NT2/D1 (cell line): ENCODE measurements around the gene TMED8.

Source experiments
- DNase-seq: peaks from one replicate; pipeline ENCODE4 v3.0.0-alpha.2; 2011; ENCODE audit warnings: low read depth, low spot score
- H3K27me3 ChIP-seq: 2 replicates; pipeline ENCODE4 v1.6.0; 2011; ENCODE audit warnings: mild to moderate bottlenecking; ENCODE audit not compliant: insufficient read length, insufficient read depth
- H3K36me3 ChIP-seq: 2 replicates; pipeline ENCODE4 v1.6.1; 2011; ENCODE audit warnings: mild to moderate bottlenecking, low read length, mixed read lengths; ENCODE audit not compliant: insufficient read depth, insufficient read length
- H3K4me1 ChIP-seq: 2 replicates; pipeline ENCODE4 v1.5.1; 2011; ENCODE audit not compliant: insufficient read depth, insufficient read length
- H3K4me3 ChIP-seq: 2 replicates; pipeline ENCODE4 v1.5.1; 2011; ENCODE audit warnings: low read depth; ENCODE audit not compliant: insufficient read length
- H3K9ac ChIP-seq: 2 replicates; pipeline ENCODE4 v1.6.0; 2011; ENCODE audit warnings: low read depth; ENCODE audit not compliant: insufficient read length
- H3K9me3 ChIP-seq: 2 replicates; pipeline ENCODE4 v1.5.1; 2011; ENCODE audit warnings: mild to moderate bottlenecking, low read length; ENCODE audit not compliant: insufficient read depth
- SUZ12 ChIP-seq: IDR thresholded peaks from 2 replicates; pipeline ENCODE4 v1.6.1; 2011; ENCODE audit not compliant: insufficient read length, insufficient read depth; ENCODE audit errors: extremely low read depth
- YY1 ChIP-seq: IDR thresholded peaks from 2 replicates; pipeline ENCODE4 v1.6.1; 2011; ENCODE audit not compliant: insufficient read length, insufficient read depth
- ZNF274 ChIP-seq: IDR thresholded peaks from 2 replicates; pipeline ENCODE4 v1.6.1; 2011; ENCODE audit warnings: mild to moderate bottlenecking, low read depth, low read length

TMED8 gene

DNA sequence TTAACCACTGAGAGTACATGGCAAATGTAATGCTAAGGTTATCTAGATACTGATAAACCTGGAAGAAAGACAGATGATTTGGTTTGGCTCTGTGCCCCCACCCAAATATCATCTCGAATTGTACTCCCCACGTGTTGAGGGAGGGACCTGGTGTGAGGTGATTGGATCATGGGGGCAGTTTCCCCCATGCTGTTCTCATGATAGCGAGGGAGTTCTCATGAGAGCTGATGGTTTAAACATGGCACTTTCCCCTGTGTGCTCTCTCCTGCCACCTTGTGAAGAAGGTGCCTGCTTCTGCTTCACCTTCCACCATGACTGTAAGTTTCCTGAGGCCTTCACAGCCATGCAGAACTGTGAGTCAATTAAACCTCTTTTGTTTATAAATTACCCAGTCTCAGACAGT is 32.2 kb upstream of the TMED8 start:
- DNase-seq: no peak
- H3K4me3 ChIP-seq: no peak overlapping the region
- no peaks in the 10 kb centered on the region for H3K9me3 ChIP-seq
- TF ChIP-seq ZNF274: no peak
- no peak for TF ChIP-seq SUZ12
- TF ChIP-seq YY1: no peak
- H3K36me3 ChIP-seq: no peaks in the 10 kb centered on the region
- no peak overlapping the region for H3K9ac ChIP-seq
- no peaks in the 10 kb centered on the region for H3K4me1 ChIP-seq
- no peaks in the 10 kb centered on the region for H3K27me3 ChIP-seq

GRCh38 chr14:77407158-77407557 is 30.3 kb upstream of the TMED8 start:
- Histone ChIP-seq H3K4me3 (no peak overlapping the region), H3K9ac (no peak overlapping the region), H3K4me1 (no peaks in the 10 kb centered on the region), H3K36me3 (no peaks in the 10 kb centered on the region), H3K9me3 (no peaks in the 10 kb centered on the region), H3K27me3 (no peaks in the 10 kb centered on the region)
- DNase-seq: no peak
- TF ChIP-seq ZNF274 (no peak), SUZ12 (no peak), YY1 (no peak)

- Histone ChIP-seq H3K9ac (no peak overlapping the region), H3K27me3 (no peaks in the 10 kb centered on the region), H3K4me3 (no peak overlapping the region), H3K4me1 (no peaks in the 10 kb centered on the region), H3K9me3 (no peaks in the 10 kb centered on the region), H3K36me3 (no peaks in the 10 kb centered on the region)
- TF ChIP-seq ZNF274: no peak
- no peak for TF ChIP-seq SUZ12
- no peak for TF ChIP-seq YY1
- no peak for DNase-seq
Measured at GRCh38 chr14:77406718-77407117, 29.8 kb upstream of the TMED8 start.

GRCh38 chr14:77406086-77406485 is 29.2 kb upstream of the TMED8 start:
- no peaks in the 10 kb centered on the region for H3K4me1 ChIP-seq
- H3K9ac ChIP-seq: no peak overlapping the region
- no peaks in the 10 kb centered on the region for H3K9me3 ChIP-seq
- H3K27me3 ChIP-seq: no peaks in the 10 kb centered on the region
- no peaks in the 10 kb centered on the region for H3K36me3 ChIP-seq
- no peak overlapping the region for H3K4me3 ChIP-seq
- no peak for DNase-seq
- TF ChIP-seq ZNF274 (no peak), SUZ12 (no peak), YY1 (no peak)

DNA sequence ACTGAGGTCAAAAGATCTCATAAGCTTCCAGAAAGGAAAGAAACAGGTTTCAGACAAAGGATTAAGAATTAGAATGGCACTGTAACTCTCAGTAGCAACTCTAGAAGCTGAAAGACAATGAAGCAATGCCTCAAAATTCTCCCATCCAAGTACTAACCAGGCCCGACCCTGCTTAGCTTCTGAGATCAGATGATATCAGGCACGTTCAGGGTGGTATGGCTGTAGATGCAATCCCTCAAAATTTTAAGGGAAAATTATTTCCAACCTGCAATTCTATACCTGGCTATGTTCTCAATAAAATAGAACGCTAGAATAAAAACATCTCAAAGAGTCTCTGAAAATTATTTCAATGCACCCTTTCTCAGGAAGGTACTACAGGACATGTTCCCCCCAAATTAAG is 26.9 kb upstream of the TMED8 start:
- Histone ChIP-seq H3K36me3 (no peaks in the 10 kb centered on the region), H3K4me3 (no peak overlapping the region), H3K4me1 (no peaks in the 10 kb centered on the region), H3K27me3 (no peaks in the 10 kb centered on the region), H3K9ac (no peak overlapping the region), H3K9me3 (no peaks in the 10 kb centered on the region)
- TF ChIP-seq SUZ12 (no peak), YY1 (no peak), ZNF274 (no peak)
- DNase-seq: no peak

DNA sequence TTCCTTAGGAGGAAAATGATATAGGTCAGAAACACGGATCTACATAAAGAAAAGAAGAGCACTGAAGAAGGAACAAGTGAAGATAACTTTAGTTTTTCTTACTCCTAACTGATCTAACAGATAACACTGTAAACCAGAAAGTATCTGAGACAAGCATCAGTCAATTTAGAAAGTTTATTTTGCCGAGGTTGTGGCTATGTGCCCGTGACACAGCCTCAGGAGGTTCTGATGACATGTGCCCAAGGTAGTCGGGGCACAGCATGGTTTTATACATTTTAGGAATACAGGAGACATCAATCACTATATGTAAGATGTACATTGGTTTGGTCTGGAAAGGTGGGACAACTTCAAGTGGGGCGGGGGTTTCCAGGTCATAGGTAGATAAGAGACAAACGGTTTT is 23.3 kb upstream of the TMED8 start:
- H3K4me1 ChIP-seq: no peaks in the 10 kb centered on the region
- no peaks in the 10 kb centered on the region for H3K9me3 ChIP-seq
- H3K27me3 ChIP-seq: no peaks in the 10 kb centered on the region
- no peak for DNase-seq
- no peak overlapping the region for H3K9ac ChIP-seq
- no peak overlapping the region for H3K4me3 ChIP-seq
- no peaks in the 10 kb centered on the region for H3K36me3 ChIP-seq
- TF ChIP-seq ZNF274: no peak
- no peak for TF ChIP-seq SUZ12
- no peak for TF ChIP-seq YY1

DNA sequence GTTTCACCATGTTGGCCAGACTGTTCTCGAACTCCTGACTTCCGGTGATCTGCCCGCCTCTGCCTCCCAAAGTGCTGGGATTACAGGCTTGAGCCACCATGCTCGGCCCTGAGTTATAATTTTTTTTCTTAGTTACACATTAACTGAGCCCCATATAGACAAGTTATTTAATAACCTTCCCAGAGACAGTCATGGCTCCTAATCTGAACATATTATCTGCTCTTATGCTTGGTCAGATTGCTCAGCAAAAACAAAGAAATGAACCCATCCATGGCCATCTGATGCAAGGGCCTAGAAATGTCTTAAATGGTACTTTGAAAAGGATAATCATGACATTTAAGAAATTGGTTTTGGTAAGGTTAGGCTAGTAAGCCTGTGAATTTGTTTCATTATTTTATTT is 13.3 kb upstream of the TMED8 start:
- Histone ChIP-seq H3K4me3 (no peak overlapping the region), H3K4me1 (no peaks in the 10 kb centered on the region), H3K9me3 (no peaks in the 10 kb centered on the region), H3K36me3 (no peaks in the 10 kb centered on the region), H3K27me3 (no peaks in the 10 kb centered on the region), H3K9ac (no peak overlapping the region)
- TF ChIP-seq YY1 (no peak), SUZ12 (no peak), ZNF274 (no peak)
- no peak for DNase-seq

DNA sequence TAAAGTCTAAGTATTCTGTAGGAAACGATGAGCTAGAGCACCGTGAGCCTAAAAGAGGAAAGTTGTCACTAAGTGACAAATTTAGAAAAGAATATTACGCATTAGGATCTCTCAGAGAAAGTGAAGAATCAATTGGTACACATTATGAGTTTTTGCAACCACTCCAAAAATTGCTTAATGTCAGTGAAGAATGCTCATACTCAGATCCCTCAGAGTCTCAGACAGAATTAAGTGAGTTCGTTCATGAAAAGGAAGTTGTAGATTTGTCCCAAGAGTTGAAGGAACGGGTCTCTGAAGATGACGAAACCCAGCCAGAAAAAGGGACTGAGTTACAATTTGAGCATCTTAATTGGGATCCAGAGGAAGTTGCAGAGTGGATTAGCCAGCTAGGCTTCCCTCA is 1.8 kb upstream of the TMED8 start:
- Histone ChIP-seq H3K36me3 (no peaks in the 10 kb centered on the region), H3K9me3 (peaks cover 12% of the 10 kb centered on the region; the same call in 1 of the 2 replicates), H3K4me1 (no peaks in the 10 kb centered on the region), H3K9ac (no peak overlapping the region), H3K27me3 (no peaks in the 10 kb centered on the region), H3K4me3 (no peak overlapping the region)
- TF ChIP-seq YY1 (no peak), SUZ12 (no peak), ZNF274 (no peak)
- no peak for DNase-seq
